Astrocyte of the hippocampus (primary cell): ENCODE measurements around the gene COQ9.

ENCODE experiments used
- DNase-seq: peaks from one replicate; pipeline ENCODE4 v3.0.0; 2011; ENCODE audit warnings: low read depth, low spot score

COQ9 gene

GRCh38 chr16:57471852-57472664 is 24.8 kb downstream of the COQ9 start:
- DNase-seq: no peak

- no peak for DNase-seq
These were observed 25.4 kb downstream of the COQ9 start for GRCh38 chr16:57472665-57473060.

GRCh38 chr16:57473176-57473840 is 26.0 kb downstream of the COQ9 start:
- no peak for DNase-seq

- DNase-seq: no peak
These were observed 26.6 kb downstream of the COQ9 start for GRCh38 chr16:57473906-57474305.

GRCh38 chr16:57474671-57475661 is 27.7 kb downstream of the COQ9 start:
- DNase-seq: no peak

GRCh38 chr16:57475711-57476339 is 28.5 kb downstream of the COQ9 start:
- peak; percentile 68 for DNase-seq

- DNase-seq: no peak
These were observed 29.5 kb downstream of the COQ9 start for GRCh38 chr16:57476546-57477410.

- no peak for DNase-seq
These were observed 30.4 kb downstream of the COQ9 start for GRCh38 chr16:57477531-57478202.

GRCh38 chr16:57478396-57479204 is 31.3 kb downstream of the COQ9 start:
- no peak for DNase-seq

GRCh38 chr16:57479205-57479975 is 32.1 kb downstream of the COQ9 start:
- DNase-seq: peak; percentile 76

- DNase-seq: peak; percentile 58
These were observed 32.9 kb downstream of the COQ9 start for GRCh38 chr16:57479976-57480753.

- no peak for DNase-seq
These were observed 33.5 kb downstream of the COQ9 start for GRCh38 chr16:57480754-57481230.

- no peak for DNase-seq
These were observed 34.1 kb downstream of the COQ9 start for GRCh38 chr16:57481421-57481820.

GRCh38 chr16:57482845-57483545 is 35.7 kb downstream of the COQ9 start:
- DNase-seq: no peak

GRCh38 chr16:57483725-57484514 is 36.6 kb downstream of the COQ9 start:
- no peak for DNase-seq

GRCh38 chr16:57484515-57485005 is 37.3 kb downstream of the COQ9 start:
- no peak for DNase-seq
